ENCODE measurements around the gene COL5A1. TPM values are rescaled to one million over a fixed set of nuclear protein-coding genes. Genes with fewer than 3 reads are reported as not detected.

Gene COL5A1
- total and polyA plus RNA-seq, 2 experiments from 2014 or later, result 2.5 to 13.1 TPM

DNA sequence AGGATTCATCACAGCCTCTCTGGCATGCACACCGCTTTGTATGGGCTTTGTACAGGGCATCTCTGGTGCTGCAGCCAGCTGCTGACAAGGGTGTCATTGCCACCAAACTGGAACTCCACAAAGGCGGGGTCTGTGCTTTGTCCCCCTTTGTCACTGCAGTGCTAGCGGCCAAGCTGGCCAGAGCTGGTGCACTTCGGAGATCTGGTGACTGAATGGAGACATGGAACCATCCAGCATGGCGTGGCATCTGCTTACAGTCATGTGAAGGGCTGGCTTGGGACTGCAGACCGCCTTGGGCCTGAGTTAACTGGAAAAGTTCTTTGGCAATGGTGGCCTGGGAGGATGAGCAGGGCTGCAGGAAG, 18.7 kb upstream of the COL5A1 start:
- no peaks in the 10 kb centered on the region for H3K36me3 ChIP-seq (ENCODE audit: insufficient read depth)
- no peak overlapping the region for H2AFZ ChIP-seq
- no peaks in the 10 kb centered on the region for H4K20me1 ChIP-seq (replicated peaks; ENCODE audit: insufficient read depth)
- Mint-ChIP-seq H3K4me3 (no peak overlapping the region), H3K4me1 (peaks cover 41% of the 10 kb centered on the region), H3K27me3 (ENCODE audit: insufficient read depth, low read depth, poor library complexity) (peaks cover 7% of the 10 kb centered on the region), H3K36me3 (ENCODE audit: low read depth) (no peaks in the 10 kb centered on the region), H3K27ac (no peak overlapping the region), H3K9me3 (no peaks in the 10 kb centered on the region)
- H3K4me3 ChIP-seq, result no peak overlapping the region
- no peaks in the 10 kb centered on the region for H3K9me2 ChIP-seq (ENCODE audit: insufficient read depth)
- DNase-seq (ENCODE audit: low spot score), result no peak
- H3K27ac ChIP-seq (ENCODE audit: low read depth), result no peak overlapping the region
- no peak overlapping the region for H3K4me2 ChIP-seq
- H3K79me2 ChIP-seq (replicated peaks; ENCODE audit: insufficient read depth), result no peaks in the 10 kb centered on the region
- ATAC-seq, result no peak
- no peaks in the 10 kb centered on the region for H3K4me1 ChIP-seq (ENCODE audit: insufficient read depth)
- no peaks in the 10 kb centered on the region for H3F3A ChIP-seq (replicated peaks; ENCODE audit: low read depth)
- H3K27me3 ChIP-seq (ENCODE audit: insufficient read depth), result no peaks in the 10 kb centered on the region
- TF ChIP-seq, protein P1, sequence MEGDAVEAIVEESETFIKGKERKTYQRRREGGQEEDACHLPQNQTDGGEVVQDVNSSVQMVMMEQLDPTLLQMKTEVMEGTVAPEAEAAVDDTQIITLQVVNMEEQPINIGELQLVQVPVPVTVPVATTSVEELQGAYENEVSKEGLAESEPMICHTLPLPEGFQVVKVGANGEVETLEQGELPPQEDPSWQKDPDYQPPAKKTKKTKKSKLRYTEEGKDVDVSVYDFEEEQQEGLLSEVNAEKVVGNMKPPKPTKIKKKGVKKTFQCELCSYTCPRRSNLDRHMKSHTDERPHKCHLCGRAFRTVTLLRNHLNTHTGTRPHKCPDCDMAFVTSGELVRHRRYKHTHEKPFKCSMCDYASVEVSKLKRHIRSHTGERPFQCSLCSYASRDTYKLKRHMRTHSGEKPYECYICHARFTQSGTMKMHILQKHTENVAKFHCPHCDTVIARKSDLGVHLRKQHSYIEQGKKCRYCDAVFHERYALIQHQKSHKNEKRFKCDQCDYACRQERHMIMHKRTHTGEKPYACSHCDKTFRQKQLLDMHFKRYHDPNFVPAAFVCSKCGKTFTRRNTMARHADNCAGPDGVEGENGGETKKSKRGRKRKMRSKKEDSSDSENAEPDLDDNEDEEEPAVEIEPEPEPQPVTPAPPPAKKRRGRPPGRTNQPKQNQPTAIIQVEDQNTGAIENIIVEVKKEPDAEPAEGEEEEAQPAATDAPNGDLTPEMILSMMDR (conservative IDR thresholded peaks at IDR 0.05; ENCODE audit: low read depth in 2 of 2), result no peak
- no peak for TF ChIP-seq CREB1 (CRISPR knock-in tag; IDR thresholded peaks at IDR 0.05; ENCODE audit: low read depth)
- TF ChIP-seq JUNB (IDR thresholded peaks at IDR 0.05; ENCODE audit: unreplicated experiment), result no peak
- no peak for TF ChIP-seq EZH2phosphoT487 (IDR thresholded peaks at IDR 0.05; ENCODE audit: unreplicated experiment)
- no peak for TF ChIP-seq ZNF331 (CRISPR knock-in tag; IDR thresholded peaks at IDR 0.05; ENCODE audit: low read depth)
- no peak for TF ChIP-seq EZH2 (IDR thresholded peaks at IDR 0.05; ENCODE audit: low read depth, unreplicated experiment)
- TF ChIP-seq, protein P2, sequence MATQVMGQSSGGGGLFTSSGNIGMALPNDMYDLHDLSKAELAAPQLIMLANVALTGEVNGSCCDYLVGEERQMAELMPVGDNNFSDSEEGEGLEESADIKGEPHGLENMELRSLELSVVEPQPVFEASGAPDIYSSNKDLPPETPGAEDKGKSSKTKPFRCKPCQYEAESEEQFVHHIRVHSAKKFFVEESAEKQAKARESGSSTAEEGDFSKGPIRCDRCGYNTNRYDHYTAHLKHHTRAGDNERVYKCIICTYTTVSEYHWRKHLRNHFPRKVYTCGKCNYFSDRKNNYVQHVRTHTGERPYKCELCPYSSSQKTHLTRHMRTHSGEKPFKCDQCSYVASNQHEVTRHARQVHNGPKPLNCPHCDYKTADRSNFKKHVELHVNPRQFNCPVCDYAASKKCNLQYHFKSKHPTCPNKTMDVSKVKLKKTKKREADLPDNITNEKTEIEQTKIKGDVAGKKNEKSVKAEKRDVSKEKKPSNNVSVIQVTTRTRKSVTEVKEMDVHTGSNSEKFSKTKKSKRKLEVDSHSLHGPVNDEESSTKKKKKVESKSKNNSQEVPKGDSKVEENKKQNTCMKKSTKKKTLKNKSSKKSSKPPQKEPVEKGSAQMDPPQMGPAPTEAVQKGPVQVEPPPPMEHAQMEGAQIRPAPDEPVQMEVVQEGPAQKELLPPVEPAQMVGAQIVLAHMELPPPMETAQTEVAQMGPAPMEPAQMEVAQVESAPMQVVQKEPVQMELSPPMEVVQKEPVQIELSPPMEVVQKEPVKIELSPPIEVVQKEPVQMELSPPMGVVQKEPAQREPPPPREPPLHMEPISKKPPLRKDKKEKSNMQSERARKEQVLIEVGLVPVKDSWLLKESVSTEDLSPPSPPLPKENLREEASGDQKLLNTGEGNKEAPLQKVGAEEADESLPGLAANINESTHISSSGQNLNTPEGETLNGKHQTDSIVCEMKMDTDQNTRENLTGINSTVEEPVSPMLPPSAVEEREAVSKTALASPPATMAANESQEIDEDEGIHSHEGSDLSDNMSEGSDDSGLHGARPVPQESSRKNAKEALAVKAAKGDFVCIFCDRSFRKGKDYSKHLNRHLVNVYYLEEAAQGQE (IDR thresholded peaks at IDR 0.05; ENCODE audit: unreplicated experiment), result no peak
- no peak for TF ChIP-seq ZNF114 (CRISPR knock-in tag; IDR thresholded peaks at IDR 0.05)
- TF ChIP-seq NANOG (IDR thresholded peaks at IDR 0.05; ENCODE audit: borderline replicate concordance), result no peak
- TF ChIP-seq, protein P3, sequence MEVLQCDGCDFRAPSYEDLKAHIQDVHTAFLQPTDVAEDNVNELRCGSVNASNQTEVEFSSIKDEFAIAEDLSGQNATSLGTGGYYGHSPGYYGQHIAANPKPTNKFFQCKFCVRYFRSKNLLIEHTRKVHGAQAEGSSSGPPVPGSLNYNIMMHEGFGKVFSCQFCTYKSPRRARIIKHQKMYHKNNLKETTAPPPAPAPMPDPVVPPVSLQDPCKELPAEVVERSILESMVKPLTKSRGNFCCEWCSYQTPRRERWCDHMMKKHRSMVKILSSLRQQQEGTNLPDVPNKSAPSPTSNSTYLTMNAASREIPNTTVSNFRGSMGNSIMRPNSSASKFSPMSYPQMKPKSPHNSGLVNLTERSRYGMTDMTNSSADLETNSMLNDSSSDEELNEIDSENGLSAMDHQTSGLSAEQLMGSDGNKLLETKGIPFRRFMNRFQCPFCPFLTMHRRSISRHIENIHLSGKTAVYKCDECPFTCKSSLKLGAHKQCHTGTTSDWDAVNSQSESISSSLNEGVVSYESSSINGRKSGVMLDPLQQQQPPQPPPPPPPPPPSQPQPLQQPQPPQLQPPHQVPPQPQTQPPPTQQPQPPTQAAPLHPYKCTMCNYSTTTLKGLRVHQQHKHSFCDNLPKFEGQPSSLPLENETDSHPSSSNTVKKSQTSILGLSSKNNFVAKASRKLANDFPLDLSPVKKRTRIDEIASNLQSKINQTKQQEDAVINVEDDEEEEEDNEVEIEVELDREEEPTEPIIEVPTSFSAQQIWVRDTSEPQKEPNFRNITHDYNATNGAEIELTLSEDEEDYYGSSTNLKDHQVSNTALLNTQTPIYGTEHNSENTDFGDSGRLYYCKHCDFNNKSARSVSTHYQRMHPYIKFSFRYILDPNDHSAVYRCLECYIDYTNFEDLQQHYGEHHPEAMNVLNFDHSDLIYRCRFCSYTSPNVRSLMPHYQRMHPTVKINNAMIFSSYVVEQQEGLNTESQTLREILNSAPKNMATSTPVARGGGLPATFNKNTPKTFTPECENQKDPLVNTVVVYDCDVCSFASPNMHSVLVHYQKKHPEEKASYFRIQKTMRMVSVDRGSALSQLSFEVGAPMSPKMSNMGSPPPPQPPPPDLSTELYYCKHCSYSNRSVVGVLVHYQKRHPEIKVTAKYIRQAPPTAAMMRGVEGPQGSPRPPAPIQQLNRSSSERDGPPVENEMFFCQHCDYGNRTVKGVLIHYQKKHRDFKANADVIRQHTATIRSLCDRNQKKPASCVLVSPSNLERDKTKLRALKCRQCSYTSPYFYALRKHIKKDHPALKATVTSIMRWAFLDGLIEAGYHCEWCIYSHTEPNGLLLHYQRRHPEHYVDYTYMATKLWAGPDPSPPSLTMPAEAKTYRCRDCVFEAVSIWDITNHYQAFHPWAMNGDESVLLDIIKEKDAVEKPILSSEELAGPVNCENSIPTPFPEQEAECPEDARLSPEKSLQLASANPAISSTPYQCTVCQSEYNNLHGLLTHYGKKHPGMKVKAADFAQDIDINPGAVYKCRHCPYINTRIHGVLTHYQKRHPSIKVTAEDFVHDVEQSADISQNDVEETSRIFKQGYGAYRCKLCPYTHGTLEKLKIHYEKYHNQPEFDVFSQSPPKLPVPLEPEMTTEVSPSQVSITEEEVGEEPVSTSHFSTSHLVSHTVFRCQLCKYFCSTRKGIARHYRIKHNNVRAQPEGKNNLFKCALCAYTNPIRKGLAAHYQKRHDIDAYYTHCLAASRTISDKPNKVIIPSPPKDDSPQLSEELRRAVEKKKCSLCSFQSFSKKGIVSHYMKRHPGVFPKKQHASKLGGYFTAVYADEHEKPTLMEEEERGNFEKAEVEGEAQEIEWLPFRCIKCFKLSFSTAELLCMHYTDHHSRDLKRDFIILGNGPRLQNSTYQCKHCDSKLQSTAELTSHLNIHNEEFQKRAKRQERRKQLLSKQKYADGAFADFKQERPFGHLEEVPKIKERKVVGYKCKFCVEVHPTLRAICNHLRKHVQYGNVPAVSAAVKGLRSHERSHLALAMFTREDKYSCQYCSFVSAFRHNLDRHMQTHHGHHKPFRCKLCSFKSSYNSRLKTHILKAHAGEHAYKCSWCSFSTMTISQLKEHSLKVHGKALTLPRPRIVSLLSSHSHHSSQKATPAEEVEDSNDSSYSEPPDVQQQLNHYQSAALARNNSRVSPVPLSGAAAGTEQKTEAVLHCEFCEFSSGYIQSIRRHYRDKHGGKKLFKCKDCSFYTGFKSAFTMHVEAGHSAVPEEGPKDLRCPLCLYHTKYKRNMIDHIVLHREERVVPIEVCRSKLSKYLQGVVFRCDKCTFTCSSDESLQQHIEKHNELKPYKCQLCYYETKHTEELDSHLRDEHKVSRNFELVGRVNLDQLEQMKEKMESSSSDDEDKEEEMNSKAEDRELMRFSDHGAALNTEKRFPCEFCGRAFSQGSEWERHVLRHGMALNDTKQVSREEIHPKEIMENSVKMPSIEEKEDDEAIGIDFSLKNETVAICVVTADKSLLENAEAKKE (CRISPR knock-in tag; IDR thresholded peaks at IDR 0.05), result no peak
- TF ChIP-seq POLR2AphosphoS5 (IDR thresholded peaks at IDR 0.05; ENCODE audit: low read depth), result no peak
- no peak for TF ChIP-seq STAT1 (IDR thresholded peaks at IDR 0.05; ENCODE audit: unreplicated experiment)
- TF ChIP-seq, protein P4, sequence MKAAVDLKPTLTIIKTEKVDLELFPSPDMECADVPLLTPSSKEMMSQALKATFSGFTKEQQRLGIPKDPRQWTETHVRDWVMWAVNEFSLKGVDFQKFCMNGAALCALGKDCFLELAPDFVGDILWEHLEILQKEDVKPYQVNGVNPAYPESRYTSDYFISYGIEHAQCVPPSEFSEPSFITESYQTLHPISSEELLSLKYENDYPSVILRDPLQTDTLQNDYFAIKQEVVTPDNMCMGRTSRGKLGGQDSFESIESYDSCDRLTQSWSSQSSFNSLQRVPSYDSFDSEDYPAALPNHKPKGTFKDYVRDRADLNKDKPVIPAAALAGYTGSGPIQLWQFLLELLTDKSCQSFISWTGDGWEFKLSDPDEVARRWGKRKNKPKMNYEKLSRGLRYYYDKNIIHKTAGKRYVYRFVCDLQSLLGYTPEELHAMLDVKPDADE (IDR thresholded peaks at IDR 0.05), result no peak

Data from GM23338 (cell line).